ENCODE measurements around the gene TAL2.

Gene TAL2

DNA sequence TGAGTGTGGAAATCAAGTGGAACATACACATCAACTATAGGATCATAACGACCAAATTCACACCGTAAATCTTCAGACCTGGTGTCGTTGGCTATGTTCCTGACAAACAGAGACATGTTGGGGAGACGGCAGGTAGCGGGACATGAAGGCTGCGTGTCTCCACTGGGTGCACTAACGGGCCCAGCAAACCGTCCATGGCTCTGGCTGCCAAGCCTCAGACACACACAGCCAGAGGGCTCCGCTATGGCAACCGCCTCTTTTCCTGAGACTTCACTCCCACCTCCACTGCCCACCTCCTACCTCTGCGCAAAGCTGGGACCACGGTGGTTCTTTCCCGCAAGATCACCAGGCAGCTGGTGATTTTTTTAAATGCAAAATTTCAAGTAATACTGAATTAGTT is 48.4 kb downstream of the TAL2 start:
- no peak for DNase-seq

DNA sequence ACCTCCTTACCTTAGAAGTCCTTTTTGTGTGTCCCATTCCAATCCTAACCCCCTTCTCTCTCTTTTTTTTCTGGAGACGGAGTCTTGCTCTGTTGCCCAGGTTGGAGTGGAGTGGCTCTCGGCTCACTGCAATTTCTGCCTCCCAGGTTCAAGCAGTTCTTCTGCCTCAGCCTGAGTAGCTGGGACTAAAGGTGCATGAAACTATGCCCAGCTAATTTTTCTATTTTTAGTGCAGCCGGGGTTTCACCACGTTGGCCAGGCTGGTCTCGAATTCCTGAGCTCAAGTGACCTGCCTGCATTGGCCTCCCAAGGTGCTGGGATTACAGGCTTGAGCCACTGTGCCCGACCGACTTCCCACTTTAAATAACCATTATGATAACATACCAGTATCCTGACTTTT is 49.6 kb downstream of the TAL2 start:
- no peak for DNase-seq

DNA sequence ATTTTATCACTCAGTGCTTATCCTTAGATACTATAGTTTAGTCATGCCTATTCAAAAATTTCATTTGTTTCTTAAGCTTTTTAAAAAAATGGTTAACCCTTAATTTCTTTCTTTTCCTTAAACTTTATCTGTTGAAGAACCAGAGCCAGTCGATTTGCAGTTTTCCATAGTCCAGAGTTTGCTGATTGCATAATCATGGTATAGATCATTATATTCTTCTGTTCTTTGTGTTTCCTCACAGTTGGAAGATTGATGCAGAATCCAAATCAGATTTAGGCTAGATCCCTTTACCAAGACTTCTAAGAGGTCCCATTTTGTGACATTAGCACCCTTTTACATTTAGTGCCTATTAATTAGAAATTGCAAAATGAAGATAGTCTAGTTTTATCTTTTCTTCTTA is 50.0 kb downstream of the TAL2 start:
- no peak for DNase-seq
